HG02885 (cell line): ENCODE measurements around the gene SLC25A15.

Experiments used
- ATAC-seq: cut with Tn5 transposase; IDR thresholded peaks from one replicate; pipeline ENCODE4 v1.9.1; 2021; ENCODE audit warnings: mild to moderate bottlenecking; ENCODE audit not compliant: unreplicated experiment, poor library complexity

The SLC25A15 gene

GRCh38 chr13:40789275-40790153 is at the start of gene SLC25A15:
TSS of gene SLC25A15 (plus strand) at chr13:40789611. CDS start at chr13:40793227, 3,616 bp downstream.
- ATAC-seq = peak; percentile 84

- no peak for ATAC-seq
Measured at GRCh38 chr13:40749327-40749726, 40.1 kb upstream of the SLC25A15 start.

- no peak for ATAC-seq
Measured at GRCh38 chr13:40755082-40755700, 34.2 kb upstream of the SLC25A15 start.

- peak; percentile 56 for ATAC-seq
Measured at GRCh38 chr13:40756042-40756441, 33.4 kb upstream of the SLC25A15 start.

- peak; percentile 36 for ATAC-seq
Measured at GRCh38 chr13:40758811-40759210, 30.6 kb upstream of the SLC25A15 start.

- ATAC-seq = no peak
Measured at GRCh38 chr13:40762849-40763248, 26.6 kb upstream of the SLC25A15 start.

GRCh38 chr13:40764587-40765403 is 24.6 kb upstream of the SLC25A15 start:
- ATAC-seq = peak; percentile 80

GRCh38 chr13:40765602-40766001 is 23.8 kb upstream of the SLC25A15 start:
- ATAC-seq = no peak

- ATAC-seq = no peak
Measured at GRCh38 chr13:40769970-40770369, 19.4 kb upstream of the SLC25A15 start.

GRCh38 chr13:40770609-40770933 is 18.8 kb upstream of the SLC25A15 start:
- ATAC-seq = no peak

- peak; percentile 98 for ATAC-seq
Measured at GRCh38 chr13:40770934-40771618, 18.3 kb upstream of the SLC25A15 start, which contains the start of gene MRPS31. TSS of gene MRPS31 (minus strand) at chr13:40771190. CDS start at chr13:40771136, 54 bp downstream.

GRCh38 chr13:40772765-40773473 is 16.5 kb upstream of the SLC25A15 start:
- ATAC-seq = no peak

GRCh38 chr13:40774672-40775071 is 14.7 kb upstream of the SLC25A15 start:
- no peak for ATAC-seq

GRCh38 chr13:40776232-40776631 is 13.2 kb upstream of the SLC25A15 start:
- ATAC-seq = no peak

- peak; percentile 44 for ATAC-seq
Measured at GRCh38 chr13:40776681-40777165, 12.7 kb upstream of the SLC25A15 start.

- peak; percentile 84 for ATAC-seq
Measured at GRCh38 chr13:40777166-40777808, 12.1 kb upstream of the SLC25A15 start.

- no peak for ATAC-seq
Measured at GRCh38 chr13:40777809-40778175, 11.6 kb upstream of the SLC25A15 start.

GRCh38 chr13:40779049-40779448 is 10.4 kb upstream of the SLC25A15 start:
- no peak for ATAC-seq

- ATAC-seq = no peak
Measured at GRCh38 chr13:40779796-40780285, 9.6 kb upstream of the SLC25A15 start.
